IMR-90 (cell line): ENCODE results near the gene TMEM130. TPM values are rescaled to one million over a fixed set of nuclear protein-coding genes. Genes with fewer than 3 reads are reported as not detected.

Experiments
- ATAC-seq: fragments of 200-7000 bp; cut with Tn5 transposase; 2 replicates; pipeline ENCODE4 v1.9.1; 2020; ENCODE audit warnings: low read depth, mild to moderate bottlenecking, moderate library complexity
- BruUV-seq: library from RNA; stranded (reverse); fragments of 400-500 nt; replicated peaks from 2 replicates; lab custom pipeline; 2021; lab: Mats Ljungman, UMichigan
- CTCF ChIA-PET: fragments of 300-600 bp; formaldehyde crosslinking; extraction: SDS; loops from one replicate; lab custom pipeline; 2021; ENCODE audit warnings: antibody characterized with exemption; lab: Yijun Ruan, JAX
- POLR2A ChIA-PET: fragments of 300-600 bp; sonication (Branson Sonifier 250); formaldehyde crosslinking; loops from one replicate; lab custom pipeline; 2022; ENCODE audit warnings: antibody characterized with exemption; ENCODE audit not compliant: unreplicated experiment; lab: Charles Lee
- DNase-seq: peaks from one replicate; pipeline ENCODE4 v3.0.0; 2013
- H2AFZ ChIP-seq: replicated peaks from 2 replicates; pipeline ENCODE3; 2013; ENCODE audit warnings: low read length, mild to moderate bottlenecking; ENCODE audit not compliant: poor library complexity
- H2AK5ac ChIP-seq: 2 replicates; pipeline ENCODE4 v1.6.1; 2013; ENCODE audit warnings: low read depth, low read length, inconsistent platforms
- H2AK9ac ChIP-seq: replicated peaks from 2 replicates; pipeline ENCODE3; 2013; ENCODE audit warnings: mild to moderate bottlenecking, low read depth, low read length, moderate library complexity; ENCODE audit not compliant: poor library complexity
- H2BK120ac ChIP-seq: 2 replicates; pipeline ENCODE4 v1.6.1; 2013; ENCODE audit warnings: low read depth, low read length, inconsistent platforms
- H2BK15ac ChIP-seq: 3 replicates; pipeline ENCODE4 v1.6.1; 2013; ENCODE audit warnings: low read depth, low read length, inconsistent platforms
- H2BK20ac ChIP-seq: 2 replicates; pipeline ENCODE4 v1.6.1; 2013; ENCODE audit warnings: low read depth, mild to moderate bottlenecking, inconsistent platforms, low read length, moderate library complexity
- H2BK5ac ChIP-seq: 2 replicates; pipeline ENCODE4 v1.6.1; 2013; ENCODE audit warnings: mild to moderate bottlenecking, low read depth, low read length, inconsistent platforms; ENCODE audit not compliant: poor library complexity, severe bottlenecking
- H3K14ac ChIP-seq: replicated peaks from 2 replicates; pipeline ENCODE4 v1.6.1; 2013; ENCODE audit warnings: low read depth, low read length, inconsistent platforms
- H3K18ac ChIP-seq: 2 replicates; pipeline ENCODE4 v1.6.1; 2013; ENCODE audit warnings: low read depth, low read length, control low read depth
- H3K23ac ChIP-seq: 2 replicates; pipeline ENCODE4 v1.6.1; 2013; ENCODE audit warnings: low read depth, low read length, inconsistent platforms
- H3K27ac ChIP-seq: 2 replicates; pipeline ENCODE4 v1.5.1; 2013; ENCODE audit warnings: mild to moderate bottlenecking, control low read depth, low read length; ENCODE audit not compliant: insufficient read depth
- H3K27me3 ChIP-seq: 2 replicates; pipeline ENCODE4 v1.6.1; 2013; ENCODE audit warnings: low read length; ENCODE audit not compliant: control insufficient read depth, insufficient read depth
- H3K36me3 ChIP-seq: 2 replicates; pipeline ENCODE4 v1.6.1; 2013; ENCODE audit warnings: low read length, mixed read lengths; ENCODE audit not compliant: control insufficient read depth, insufficient read depth
- H3K4ac ChIP-seq: 2 replicates; pipeline ENCODE4 v1.6.1; 2013; ENCODE audit warnings: low read depth, low read length, inconsistent platforms
- H3K4me1 ChIP-seq: 2 replicates; pipeline ENCODE4 v1.6.1; 2013; ENCODE audit warnings: low read length, mixed read lengths; ENCODE audit not compliant: control insufficient read depth, insufficient read depth
- H3K4me2 ChIP-seq: 2 replicates; pipeline ENCODE4 v1.6.1; 2013; ENCODE audit warnings: low read depth, mild to moderate bottlenecking, control low read depth, low read length, moderate library complexity
- H3K4me3 ChIP-seq: 2 replicates; pipeline ENCODE4 v1.5.1; 2013; ENCODE audit warnings: low read depth, mild to moderate bottlenecking, control low read depth, low read length, moderate library complexity; ENCODE audit not compliant: insufficient read depth
- H3K56ac ChIP-seq: 2 replicates; pipeline ENCODE4 v1.6.1; 2013; ENCODE audit warnings: low read length, inconsistent platforms; ENCODE audit not compliant: insufficient read depth; ENCODE audit errors: extremely low read depth
- H3K79me1 ChIP-seq, 2 experiments: 2 replicates each; pipeline ENCODE4 v1.6.1; 2013; ENCODE audit warnings: low read length in 2 of 2, inconsistent platforms in 1 of 2, low read depth in 1 of 2
- H3K9ac ChIP-seq: 2 replicates; pipeline ENCODE4 v1.6.1; 2013; ENCODE audit warnings: low read depth, low read length, control low read depth
- H3K9me1 ChIP-seq: 2 replicates; pipeline ENCODE4 v1.6.1; 2013; ENCODE audit warnings: low read length, inconsistent platforms; ENCODE audit not compliant: insufficient read depth
- H3K9me3 ChIP-seq: 2 replicates; pipeline ENCODE4 v1.6.1; 2013; ENCODE audit warnings: low read length; ENCODE audit not compliant: control insufficient read depth, insufficient read depth
- H4K20me1 ChIP-seq: 2 replicates; pipeline ENCODE4 v1.6.1; 2013; ENCODE audit warnings: low read length, inconsistent platforms; ENCODE audit not compliant: insufficient read depth
- H4K5ac ChIP-seq: 2 replicates; pipeline ENCODE4 v1.6.1; 2013; ENCODE audit warnings: mild to moderate bottlenecking, low read depth, low read length, control low read depth
- H4K8ac ChIP-seq, 2 experiments: 2 replicates each; pipeline ENCODE4 v1.6.1; 2013; ENCODE audit warnings: low read depth in 2 of 2, low read length in 2 of 2, control low read depth in 1 of 2, inconsistent platforms in 1 of 2
- H4K91ac ChIP-seq: 2 replicates; pipeline ENCODE4 v1.6.1; 2013; ENCODE audit warnings: low read depth, low read length, inconsistent platforms; ENCODE audit not compliant: insufficient read depth
- BHLHE40 ChIP-seq: fragments of 150-350 bp; IDR thresholded peaks from 2 replicates; pipeline ENCODE4 v1.6.1; 2016; ENCODE audit warnings: mild to moderate bottlenecking, low read depth, low read length
- CHD1 ChIP-seq: IDR thresholded peaks from 2 replicates; pipeline ENCODE4 v1.6.1; 2012; ENCODE audit warnings: low read depth, low read length, improper control_type of control experiment
- POLR2A ChIP-seq: IDR thresholded peaks from 2 replicates; pipeline ENCODE4 v1.6.1; 2012; ENCODE audit warnings: mild to moderate bottlenecking, low read depth, low read length
- RAD21 ChIP-seq: IDR thresholded peaks from 2 replicates; pipeline ENCODE4 v1.6.1; 2012; ENCODE audit warnings: low read length, improper control_type of control experiment
- RCOR1 ChIP-seq: IDR thresholded peaks from 2 replicates; pipeline ENCODE4 v1.6.1; 2012; ENCODE audit warnings: mild to moderate bottlenecking, low read length, improper control_type of control experiment; ENCODE audit not compliant: insufficient replicate concordance
- WGBS, 2 experiments: methylation state at CpG; one replicate each; pipeline versions ENCODE4 v1.1.5 to v1.1.7; 2013; ENCODE audit warnings: missing lambda C conversion rate in 2 of 2; ENCODE audit not compliant: insufficient read length in 1 of 2; ENCODE audit errors: extremely low coverage in 2 of 2; 5-methylcytosine and 5-hydroxymethylcytosine counted together
- dilution Hi-C: fragments of 300-500 bp; cut with HindIII; formaldehyde crosslinking; loops from one replicate; pipeline ENCODE4 v1.14.3; 2018; ENCODE audit warnings: low sequenced_read_pairs; ENCODE audit not compliant: unreplicated experiment
- in situ Hi-C: fragments of 300-500 bp; cut with MboI; formaldehyde crosslinking; loops from 3 replicates; pipeline ENCODE4 v1.14.3; 2019; ENCODE audit warnings: low sequenced_read_pairs, inconsistent platforms, mixed read lengths
- intact Hi-C: fragments of 100-400 bp; cut with micrococcal nuclease; formaldehyde crosslinking; loops from 2 replicates; pipeline ENCODE4 v1.10.0; 2022
- polyA plus RNA-seq, 3 experiments: library from polyadenylated mRNA; depleted of rRNA; stranded (reverse); fragments of >200 nt; gene quantifications; 2 replicates each; pipeline ENCODE4 v1.2.3, GENCODE V29; 2012; ENCODE audit warnings: low replicate concordance in 1 of 3
- total RNA-seq: library from RNA; depleted of rRNA; stranded (reverse); fragments of >200 nt; gene quantifications from 2 replicates; pipeline ENCODE4 v1.2.3, GENCODE V29; 2012
- TF ChIP-seq, protein P1 (sequence below): fragments of 150-350 bp; IDR thresholded peaks from 2 replicates; pipeline ENCODE4 v1.6.1; 2017; ENCODE audit warnings: mild to moderate bottlenecking, antibody characterized with exemption, low read length, low read depth
- TF ChIP-seq, protein P2 (sequence below): fragments of 150-350 bp; IDR thresholded peaks from 2 replicates; pipeline ENCODE4 v1.6.1; 2016; ENCODE audit warnings: low read depth, mild to moderate bottlenecking, low read length, moderate library complexity, borderline replicate concordance
- TF ChIP-seq, protein P3 (sequence below): conservative IDR thresholded peaks from 2 replicates; pipeline ENCODE4 v1.5.1; 2012; ENCODE audit warnings: mild to moderate bottlenecking, low read depth, low read length, improper control_type of control experiment

Gene TMEM130
- total and polyA plus RNA-seq, 2 of the 4 experiments (the other 2 are of a cell fraction), result 1.1 to 14.8 TPM

DNA sequence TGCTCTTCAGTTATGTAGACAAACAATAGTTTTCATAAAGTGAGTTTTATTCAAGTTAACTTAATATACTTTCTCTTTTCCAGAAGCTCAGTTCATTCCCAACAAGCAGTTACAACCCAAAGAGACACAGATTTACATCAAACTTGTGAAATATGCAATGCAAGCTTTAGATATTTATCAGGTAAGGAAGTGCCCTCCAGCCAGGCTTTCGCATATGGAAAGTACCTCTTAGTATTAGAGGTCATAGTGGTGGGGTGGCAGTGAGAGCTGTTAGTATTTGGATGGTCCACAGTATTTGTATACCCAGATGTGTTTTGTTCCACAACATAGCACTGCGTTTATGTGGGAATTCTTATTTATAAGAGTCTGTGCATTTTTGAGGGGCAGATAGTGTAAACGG is 40.6 kb upstream of the TMEM130 start:
- H3K14ac ChIP-seq, result no peak overlapping the region
- BruUV-seq, result no TSS peak
- H3K23ac ChIP-seq, result no peak overlapping the region
- H3K27me3 ChIP-seq, result no peaks in the 10 kb centered on the region
- no peak overlapping the region for H4K91ac ChIP-seq
- H2BK5ac ChIP-seq, result no peak overlapping the region
- no peak overlapping the region for H3K4me3 ChIP-seq
- H2BK120ac ChIP-seq, result no peak overlapping the region
- H3K9me1 ChIP-seq, result no peaks in the 10 kb centered on the region
- TF ChIP-seq RAD21 (no peak), RCOR1 (no peak), POLR2A (no peak), BHLHE40 (no peak), CHD1 (no peak)
- TF ChIP-seq, protein P1, sequence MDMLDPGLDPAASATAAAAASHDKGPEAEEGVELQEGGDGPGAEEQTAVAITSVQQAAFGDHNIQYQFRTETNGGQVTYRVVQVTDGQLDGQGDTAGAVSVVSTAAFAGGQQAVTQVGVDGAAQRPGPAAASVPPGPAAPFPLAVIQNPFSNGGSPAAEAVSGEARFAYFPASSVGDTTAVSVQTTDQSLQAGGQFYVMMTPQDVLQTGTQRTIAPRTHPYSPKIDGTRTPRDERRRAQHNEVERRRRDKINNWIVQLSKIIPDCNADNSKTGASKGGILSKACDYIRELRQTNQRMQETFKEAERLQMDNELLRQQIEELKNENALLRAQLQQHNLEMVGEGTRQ, result no peak
- TF ChIP-seq, protein P2, sequence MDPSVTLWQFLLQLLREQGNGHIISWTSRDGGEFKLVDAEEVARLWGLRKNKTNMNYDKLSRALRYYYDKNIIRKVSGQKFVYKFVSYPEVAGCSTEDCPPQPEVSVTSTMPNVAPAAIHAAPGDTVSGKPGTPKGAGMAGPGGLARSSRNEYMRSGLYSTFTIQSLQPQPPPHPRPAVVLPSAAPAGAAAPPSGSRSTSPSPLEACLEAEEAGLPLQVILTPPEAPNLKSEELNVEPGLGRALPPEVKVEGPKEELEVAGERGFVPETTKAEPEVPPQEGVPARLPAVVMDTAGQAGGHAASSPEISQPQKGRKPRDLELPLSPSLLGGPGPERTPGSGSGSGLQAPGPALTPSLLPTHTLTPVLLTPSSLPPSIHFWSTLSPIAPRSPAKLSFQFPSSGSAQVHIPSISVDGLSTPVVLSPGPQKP, result no peak
- TF ChIP-seq, protein P3, sequence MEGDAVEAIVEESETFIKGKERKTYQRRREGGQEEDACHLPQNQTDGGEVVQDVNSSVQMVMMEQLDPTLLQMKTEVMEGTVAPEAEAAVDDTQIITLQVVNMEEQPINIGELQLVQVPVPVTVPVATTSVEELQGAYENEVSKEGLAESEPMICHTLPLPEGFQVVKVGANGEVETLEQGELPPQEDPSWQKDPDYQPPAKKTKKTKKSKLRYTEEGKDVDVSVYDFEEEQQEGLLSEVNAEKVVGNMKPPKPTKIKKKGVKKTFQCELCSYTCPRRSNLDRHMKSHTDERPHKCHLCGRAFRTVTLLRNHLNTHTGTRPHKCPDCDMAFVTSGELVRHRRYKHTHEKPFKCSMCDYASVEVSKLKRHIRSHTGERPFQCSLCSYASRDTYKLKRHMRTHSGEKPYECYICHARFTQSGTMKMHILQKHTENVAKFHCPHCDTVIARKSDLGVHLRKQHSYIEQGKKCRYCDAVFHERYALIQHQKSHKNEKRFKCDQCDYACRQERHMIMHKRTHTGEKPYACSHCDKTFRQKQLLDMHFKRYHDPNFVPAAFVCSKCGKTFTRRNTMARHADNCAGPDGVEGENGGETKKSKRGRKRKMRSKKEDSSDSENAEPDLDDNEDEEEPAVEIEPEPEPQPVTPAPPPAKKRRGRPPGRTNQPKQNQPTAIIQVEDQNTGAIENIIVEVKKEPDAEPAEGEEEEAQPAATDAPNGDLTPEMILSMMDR, result no peak
- H2BK15ac ChIP-seq, result no peak overlapping the region
- WGBS, 2 experiments, result 100% methylated on average over 1 of the region's 3 CpGs; no CpG with 5 or more reads in 1 of the 2 experiments
- peaks cover 6% of the 10 kb centered on the region; the same call in 1 of the 2 replicates for H4K20me1 ChIP-seq
- H3K36me3 ChIP-seq, result peaks cover 59% of the 10 kb centered on the region
- H3K4me2 ChIP-seq, result no peak overlapping the region
- no peak overlapping the region for H3K9ac ChIP-seq
- no peak overlapping the region for H2BK20ac ChIP-seq
- in situ Hi-C loops, result no loop called here
- H3K56ac ChIP-seq, result no peak overlapping the region
- H2AK9ac ChIP-seq, result no peak overlapping the region
- no peak overlapping the region for H3K27ac ChIP-seq
- POLR2A ChIA-PET, result no interaction called here
- intact Hi-C loops, result no loop called here
- H4K8ac ChIP-seq, result no peak overlapping the region
- dilution Hi-C loops, result no loop called here
- ATAC-seq, result no peak
- H4K5ac ChIP-seq, result no peak overlapping the region
- no peak overlapping the region for H3K18ac ChIP-seq
- H3K4ac ChIP-seq, result no peak overlapping the region
- no peak overlapping the region for H2AK5ac ChIP-seq
- DNase-seq, result no peak
- CTCF ChIA-PET, result interaction anchor here (1.0 kb wide), 1 partner anchor 25 kb away, joined by 5 read pairs; no protein-coding TSS in a partner anchor
- no peaks in the 10 kb centered on the region for H3K9me3 ChIP-seq
- H3K4me1 ChIP-seq, result no peaks in the 10 kb centered on the region
- H3K79me1 ChIP-seq, result peaks cover 2 to 5% of the 10 kb centered on the region in 2 experiments
- H2AFZ ChIP-seq, result no peak overlapping the region
